BJ (cell line): ENCODE measurements around the gene RGS19. TPM values are rescaled to one million over a fixed set of nuclear protein-coding genes. Genes with fewer than 3 reads are reported as not detected.

Source experiments
- CTCF ChIA-PET: fragments of 350-600 bp; formaldehyde crosslinking; extraction: SDS; loops from one replicate; lab custom pipeline; 2021; ENCODE audit warnings: antibody characterized with exemption, inconsistent platforms; lab: Yijun Ruan, JAX
- POLR2A ChIA-PET: fragments of 300-600 bp; sonication (Branson Sonifier 250); formaldehyde crosslinking; extraction: SDS; loops from one replicate; lab custom pipeline; 2021; ENCODE audit warnings: antibody characterized with exemption; lab: Charles Lee
- DNase-seq: peaks from one replicate; pipeline ENCODE4 v3.0.0-alpha.2; 2011; ENCODE audit warnings: low read depth
- H3K27me3 ChIP-seq: 2 replicates; pipeline ENCODE4 v1.6.0; 2011; ENCODE audit warnings: low read length; ENCODE audit not compliant: control insufficient read depth, insufficient read depth
- H3K36me3 ChIP-seq: 2 replicates; pipeline ENCODE4 v1.5.1; 2011; ENCODE audit warnings: low read length; ENCODE audit not compliant: control insufficient read depth, insufficient read depth
- H3K4me3 ChIP-seq: 2 replicates; pipeline ENCODE4 v1.5.1; 2011; ENCODE audit warnings: low read depth, mild to moderate bottlenecking, control low read depth, low read length
- CTCF ChIP-seq: IDR thresholded peaks from 2 replicates; pipeline ENCODE4 v1.5.1; 2011; ENCODE audit warnings: low read depth, mild to moderate bottlenecking, control low read depth, inconsistent platforms, low read length, moderate library complexity; ENCODE audit not compliant: insufficient read depth
- polyA plus RNA-seq: library from polyadenylated mRNA; depleted of rRNA; stranded (reverse); fragments of >200 nt; gene quantifications from 2 replicates; pipeline ENCODE4 v1.2.3, GENCODE V29; 2011

The RGS19 gene
- polyA plus RNA-seq, 1 experiment: 14.5 TPM

GRCh38 chr20:64077876-64078551 lies 1.3 kb downstream of the RGS19 start:
- no peak for DNase-seq
- no peak for TF ChIP-seq CTCF
- CTCF ChIA-PET: interaction anchor here (0.6 to 4.3 kb wide), 3 partner anchors 9 to 1167 kb away, joined by 3 to 31 read pairs (median 6); no protein-coding TSS in a partner anchor
- H3K4me3 ChIP-seq: peak overlapping the region; percentile 65
- peaks cover 5% of the 10 kb centered on the region for H3K36me3 ChIP-seq
- POLR2A ChIA-PET: no interaction called here
- H3K27me3 ChIP-seq: peaks cover 2% of the 10 kb centered on the region; the same call in 1 of the 2 replicates

- POLR2A ChIA-PET: no interaction called here
- H3K27me3 ChIP-seq: peaks cover 2% of the 10 kb centered on the region; the same call in 1 of the 2 replicates
- no peak for DNase-seq
- peaks cover 5% of the 10 kb centered on the region for H3K36me3 ChIP-seq
- H3K4me3 ChIP-seq: no peak overlapping the region
- CTCF ChIA-PET: interaction anchor here (1.8 to 4.3 kb wide), 2 partner anchors 8 to 38 kb away, joined by 6 to 31 read pairs; no protein-coding TSS in a partner anchor
- no peak for TF ChIP-seq CTCF
Observed at GRCh38 chr20:64077541-64077875, 1.8 kb downstream of the RGS19 start.

GRCh38 chr20:64077094-64077493 lies 2.2 kb downstream of the RGS19 start:
- ChIA-PET POLR2A (no interaction called here), CTCF (interaction anchor here (1.8 kb wide), 1 partner anchor 38 kb away, joined by 6 read pairs; no protein-coding TSS in a partner anchor)
- no peak for DNase-seq
- Histone ChIP-seq H3K4me3 (no peak overlapping the region), H3K27me3 (peaks cover 2% of the 10 kb centered on the region; the same call in 1 of the 2 replicates), H3K36me3 (peaks cover 8% of the 10 kb centered on the region)
- no peak for TF ChIP-seq CTCF

- peaks cover 11% of the 10 kb centered on the region for H3K36me3 ChIP-seq
- POLR2A ChIA-PET: no interaction called here
- no peaks in the 10 kb centered on the region for H3K27me3 ChIP-seq
- no peak for TF ChIP-seq CTCF
- CTCF ChIA-PET: interaction anchor here (1.5 to 1.8 kb wide), 2 partner anchors 10 to 37 kb away, joined by 5 to 6 read pairs; no protein-coding TSS in a partner anchor
- no peak overlapping the region for H3K4me3 ChIP-seq
- no peak for DNase-seq
Observed at GRCh38 chr20:64076061-64076997, 3.0 kb downstream of the RGS19 start.

GRCh38 chr20:64075556-64075955 lies 3.8 kb downstream of the RGS19 start:
- no peak for TF ChIP-seq CTCF
- Histone ChIP-seq H3K4me3 (no peak overlapping the region), H3K36me3 (peaks cover 11% of the 10 kb centered on the region), H3K27me3 (no peaks in the 10 kb centered on the region)
- DNase-seq: no peak
- POLR2A ChIA-PET: interaction anchor here (0.5 kb wide), 1 partner anchor 840 kb away, joined by 5 read pairs; the partner anchor contains the start of gene BIRC7
- CTCF ChIA-PET: interaction anchor here (1.5 to 1.8 kb wide), 2 partner anchors 9 to 36 kb away, joined by 5 to 6 read pairs; no protein-coding TSS in a partner anchor
